ENCODE results near the gene CXCR3. TPM values are rescaled to one million over a fixed set of nuclear protein-coding genes. Genes with fewer than 3 reads are reported as not detected.
"Not testable (repeated sequence)": the region's sequence is repeated elsewhere in the genome, so short reads cannot be mapped to it uniquely, and the experiment has no call there.

CXCR3 gene
- total RNA-seq, 1 donor from 2014 or later: not detected

DNA sequence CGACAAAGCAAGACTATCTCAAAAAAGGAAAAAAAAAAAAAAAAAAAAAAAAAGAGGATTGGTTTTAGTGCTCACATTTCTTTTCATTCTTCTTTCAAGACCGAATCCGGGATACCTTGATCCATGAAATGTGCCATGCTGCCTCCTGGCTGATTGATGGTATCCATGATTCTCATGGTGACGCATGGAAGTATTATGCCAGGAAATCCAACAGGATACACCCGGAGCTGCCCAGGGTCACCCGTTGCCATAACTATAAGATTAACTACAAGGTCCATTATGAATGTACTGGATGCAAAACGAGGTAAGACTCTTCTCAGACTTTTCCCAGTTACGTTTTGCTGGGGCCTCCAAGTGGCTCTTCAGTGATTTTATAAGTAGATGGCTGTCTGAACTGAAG is 6.1 kb downstream of the CXCR3 start:
- peaks cover 11% of the 10 kb centered on the region for H3K36me3 Mint-ChIP-seq (ENCODE audit: unreplicated experiment)
- no peak for DNase-seq
- peaks cover 8% of the 10 kb centered on the region for H3K9me3 Mint-ChIP-seq (ENCODE audit: unreplicated experiment)
- H3K4me3 Mint-ChIP-seq (ENCODE audit: unreplicated experiment): no peak overlapping the region
- H3K27me3 Mint-ChIP-seq (ENCODE audit: unreplicated experiment): no peaks in the 10 kb centered on the region
- no peak overlapping the region for H3K27ac Mint-ChIP-seq (ENCODE audit: unreplicated experiment)
- TF ChIP-seq, protein P1, sequence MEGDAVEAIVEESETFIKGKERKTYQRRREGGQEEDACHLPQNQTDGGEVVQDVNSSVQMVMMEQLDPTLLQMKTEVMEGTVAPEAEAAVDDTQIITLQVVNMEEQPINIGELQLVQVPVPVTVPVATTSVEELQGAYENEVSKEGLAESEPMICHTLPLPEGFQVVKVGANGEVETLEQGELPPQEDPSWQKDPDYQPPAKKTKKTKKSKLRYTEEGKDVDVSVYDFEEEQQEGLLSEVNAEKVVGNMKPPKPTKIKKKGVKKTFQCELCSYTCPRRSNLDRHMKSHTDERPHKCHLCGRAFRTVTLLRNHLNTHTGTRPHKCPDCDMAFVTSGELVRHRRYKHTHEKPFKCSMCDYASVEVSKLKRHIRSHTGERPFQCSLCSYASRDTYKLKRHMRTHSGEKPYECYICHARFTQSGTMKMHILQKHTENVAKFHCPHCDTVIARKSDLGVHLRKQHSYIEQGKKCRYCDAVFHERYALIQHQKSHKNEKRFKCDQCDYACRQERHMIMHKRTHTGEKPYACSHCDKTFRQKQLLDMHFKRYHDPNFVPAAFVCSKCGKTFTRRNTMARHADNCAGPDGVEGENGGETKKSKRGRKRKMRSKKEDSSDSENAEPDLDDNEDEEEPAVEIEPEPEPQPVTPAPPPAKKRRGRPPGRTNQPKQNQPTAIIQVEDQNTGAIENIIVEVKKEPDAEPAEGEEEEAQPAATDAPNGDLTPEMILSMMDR (IDR thresholded peaks at IDR 0.05; ENCODE audit: partially characterized antibody, unreplicated experiment): no peak
- H3K4me1 Mint-ChIP-seq (ENCODE audit: low read depth, unreplicated experiment): no peaks in the 10 kb centered on the region

DNA sequence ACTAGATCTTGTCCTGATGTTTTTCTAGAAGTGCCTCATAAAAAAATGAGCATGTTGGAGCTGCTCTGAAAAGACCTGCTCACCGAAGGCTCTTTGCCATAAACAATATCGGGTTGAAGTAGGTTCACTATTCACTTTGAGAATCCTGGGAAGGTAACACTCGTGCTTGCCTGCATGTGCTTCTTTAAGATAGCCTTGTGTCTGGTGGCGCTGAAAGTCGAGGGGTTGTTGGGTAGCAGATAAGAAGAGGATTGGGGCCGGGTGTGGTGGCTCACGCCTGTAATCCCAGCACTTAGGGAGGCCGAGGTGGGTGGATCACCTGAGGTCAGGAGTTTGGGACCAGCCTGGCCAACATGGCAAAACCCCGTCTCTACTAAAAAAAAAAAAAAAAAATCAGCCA is 6.6 kb downstream of the CXCR3 start:
- H3K4me1 Mint-ChIP-seq (ENCODE audit: low read depth, unreplicated experiment); H3K9me3 Mint-ChIP-seq (ENCODE audit: unreplicated experiment); H3K27me3 Mint-ChIP-seq (ENCODE audit: unreplicated experiment); H3K4me3 Mint-ChIP-seq (ENCODE audit: unreplicated experiment); DNase-seq; H3K27ac Mint-ChIP-seq (ENCODE audit: unreplicated experiment): not testable (repeated sequence)
- H3K36me3 Mint-ChIP-seq (ENCODE audit: unreplicated experiment): peaks cover 11% of the 10 kb centered on the region

DNA sequence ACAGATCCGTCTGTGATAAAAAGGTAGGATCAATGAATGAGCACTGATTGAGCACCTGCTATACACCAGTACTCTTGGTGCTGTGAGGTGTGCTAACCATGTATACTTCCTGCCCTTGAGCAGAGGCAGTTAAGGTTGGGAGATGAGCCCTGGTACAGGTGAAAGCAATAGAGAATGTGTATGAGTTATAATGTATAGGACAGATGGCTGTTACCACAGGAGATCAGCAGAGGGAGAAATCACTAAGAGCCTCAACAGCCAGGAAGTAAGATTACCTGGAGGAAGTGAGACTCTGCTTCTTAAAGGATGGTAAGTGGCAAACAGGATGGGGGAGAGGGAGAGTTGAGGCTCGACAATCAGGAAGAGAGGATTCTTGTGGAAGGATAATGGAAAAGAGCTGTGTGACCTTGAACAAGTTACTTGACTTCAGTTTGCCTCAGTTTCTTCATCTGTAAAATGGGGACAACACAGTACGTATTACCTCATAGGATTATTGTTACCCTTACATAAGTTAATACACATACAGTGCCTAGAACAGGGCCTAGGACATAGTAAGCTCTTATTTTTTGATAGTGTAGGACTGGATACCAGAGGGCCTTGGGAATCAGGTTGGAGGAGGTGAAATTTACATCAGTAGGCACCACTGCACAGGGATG is 9.1 kb downstream of the CXCR3 start:
- Mint-ChIP-seq H3K4me3 (ENCODE audit: unreplicated experiment) (no peak overlapping the region), H3K36me3 (ENCODE audit: unreplicated experiment) (peaks cover 11% of the 10 kb centered on the region), H3K4me1 (ENCODE audit: low read depth, unreplicated experiment) (no peaks in the 10 kb centered on the region), H3K27me3 (ENCODE audit: unreplicated experiment) (no peaks in the 10 kb centered on the region), H3K27ac (ENCODE audit: unreplicated experiment) (no peak overlapping the region), H3K9me3 (ENCODE audit: unreplicated experiment) (peaks cover 2% of the 10 kb centered on the region)
- TF ChIP-seq, protein P1 (IDR thresholded peaks at IDR 0.05; ENCODE audit: partially characterized antibody, unreplicated experiment): no peak
- DNase-seq: no peak

DNA sequence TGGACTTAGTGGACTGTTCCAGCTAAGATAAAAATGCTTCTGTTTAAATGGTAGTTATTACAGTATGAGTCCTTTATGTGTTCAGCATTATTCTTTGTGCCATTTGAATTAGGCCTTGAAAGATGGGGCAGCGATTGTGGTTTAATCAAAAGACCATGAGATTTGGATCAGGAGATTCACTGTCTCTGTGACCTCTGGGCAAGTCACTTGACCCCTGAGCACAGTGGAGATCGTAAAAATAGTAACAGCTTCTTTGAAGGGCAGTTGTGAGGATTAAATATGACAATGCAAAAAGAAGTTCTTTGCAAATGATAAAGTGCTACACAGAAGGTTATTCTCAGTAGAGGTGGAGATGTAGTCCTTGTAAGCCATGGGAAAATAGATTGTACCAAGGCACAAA is 10.8 kb downstream of the CXCR3 start:
- no peak for DNase-seq
- Mint-ChIP-seq H3K4me1 (ENCODE audit: low read depth, unreplicated experiment) (no peaks in the 10 kb centered on the region), H3K27ac (ENCODE audit: unreplicated experiment) (no peak overlapping the region), H3K4me3 (ENCODE audit: unreplicated experiment) (no peak overlapping the region), H3K27me3 (ENCODE audit: unreplicated experiment) (peaks cover 1% of the 10 kb centered on the region), H3K36me3 (ENCODE audit: unreplicated experiment) (peaks cover 23% of the 10 kb centered on the region), H3K9me3 (ENCODE audit: unreplicated experiment) (peaks cover 5% of the 10 kb centered on the region)
- TF ChIP-seq, protein P1 (IDR thresholded peaks at IDR 0.05; ENCODE audit: partially characterized antibody, unreplicated experiment): no peak

DNA sequence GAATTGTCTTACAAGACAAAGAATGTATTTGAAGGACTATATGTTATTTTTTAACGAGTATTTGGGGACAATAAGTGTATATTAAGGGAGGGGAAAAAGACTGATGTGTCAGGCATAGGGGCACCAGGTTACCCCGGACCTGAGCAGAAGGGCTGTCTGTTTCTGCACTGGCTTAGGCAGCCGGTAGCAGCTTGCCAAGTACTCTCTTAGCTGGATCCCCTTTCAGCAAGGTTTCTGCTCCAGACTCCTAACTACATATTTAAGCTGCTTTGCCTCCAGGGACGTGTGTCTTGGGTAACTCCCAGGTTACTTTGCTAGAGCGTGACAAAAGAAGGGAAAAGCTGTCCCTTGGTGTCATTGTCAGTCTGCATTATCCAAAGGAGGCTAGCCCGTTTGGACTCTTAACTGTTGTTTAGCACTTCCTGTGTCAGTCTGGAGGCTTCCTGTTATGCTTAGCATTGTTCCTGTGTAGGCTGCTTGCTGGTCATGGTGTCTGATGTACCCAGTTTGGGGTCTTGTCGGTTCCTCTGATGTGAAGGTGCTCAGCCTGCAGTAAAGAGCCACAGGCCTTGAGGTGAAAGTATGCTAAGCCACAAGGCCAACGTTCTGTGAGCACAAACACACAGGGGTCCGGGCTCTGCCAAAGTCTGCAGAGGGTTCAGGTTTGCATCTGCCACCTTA is 11.6 kb downstream of the CXCR3 start:
- Mint-ChIP-seq H3K9me3 (ENCODE audit: unreplicated experiment) (peaks cover 5% of the 10 kb centered on the region), H3K4me3 (ENCODE audit: unreplicated experiment) (no peak overlapping the region), H3K4me1 (ENCODE audit: low read depth, unreplicated experiment) (no peaks in the 10 kb centered on the region), H3K27me3 (ENCODE audit: unreplicated experiment) (peaks cover 1% of the 10 kb centered on the region), H3K27ac (ENCODE audit: unreplicated experiment) (no peak overlapping the region), H3K36me3 (ENCODE audit: unreplicated experiment) (peaks cover 23% of the 10 kb centered on the region)
- DNase-seq: no peak
- TF ChIP-seq, protein P1 (IDR thresholded peaks at IDR 0.05; ENCODE audit: partially characterized antibody, unreplicated experiment): no peak

Data from glutamatergic neuron (in vitro differentiated cells).